DMS153 treated with DMSO at 0.1 percent for 48 hours (cell line): ENCODE data around the gene SLC12A2.

Experiments
- DNase-seq: peaks from one replicate; lab custom pipeline; 2025; ENCODE audit not compliant: unreplicated experiment; lab: John Stamatoyannopoulos, UW

Gene SLC12A2

DNA sequence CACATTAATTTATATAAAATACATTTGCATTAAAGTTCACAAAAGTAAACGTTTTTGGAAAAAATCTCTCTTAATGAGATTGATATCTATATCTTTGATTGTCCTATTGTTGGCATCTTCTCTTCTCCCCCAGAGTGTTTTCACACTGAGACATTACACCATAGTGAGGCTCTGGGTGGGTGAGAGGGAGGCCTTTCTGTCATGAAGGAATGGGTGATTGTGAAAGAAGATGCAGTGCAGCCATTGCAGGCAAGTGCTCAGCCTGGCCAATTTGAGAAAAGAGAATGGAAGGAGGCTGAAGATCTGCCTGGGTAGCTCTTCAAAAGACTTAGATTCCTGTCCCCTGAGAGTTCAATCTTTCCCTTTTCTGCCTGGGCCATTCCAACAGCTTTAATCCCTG is 140.8 kb downstream of the SLC12A2 start:
- no peak for DNase-seq

GRCh38 chr5:128225245-128226030 is 141.9 kb downstream of the SLC12A2 start:
- DNase-seq = no peak

DNA sequence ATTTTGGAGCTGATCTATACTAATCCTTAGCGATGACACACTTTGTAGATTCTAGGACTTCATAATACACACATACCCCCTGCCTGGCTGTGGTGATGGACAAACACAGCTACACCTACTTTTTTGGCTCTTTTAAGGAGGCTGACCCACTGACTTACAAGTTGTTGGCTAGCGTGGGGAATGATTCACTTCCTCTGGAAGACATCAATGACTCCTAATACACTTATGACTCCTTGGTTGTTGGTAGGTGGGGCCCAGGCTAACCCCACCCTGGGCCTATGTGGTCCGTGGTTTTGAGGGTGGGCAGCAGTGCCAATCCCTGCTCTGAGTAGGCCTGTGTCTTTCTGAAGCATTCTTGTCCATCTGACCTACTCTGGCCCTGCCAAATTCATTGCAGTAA is 144.4 kb downstream of the SLC12A2 start:
- no peak for DNase-seq

GRCh38 chr5:128228521-128228920 is 145.0 kb downstream of the SLC12A2 start:
- DNase-seq = no peak

DNA sequence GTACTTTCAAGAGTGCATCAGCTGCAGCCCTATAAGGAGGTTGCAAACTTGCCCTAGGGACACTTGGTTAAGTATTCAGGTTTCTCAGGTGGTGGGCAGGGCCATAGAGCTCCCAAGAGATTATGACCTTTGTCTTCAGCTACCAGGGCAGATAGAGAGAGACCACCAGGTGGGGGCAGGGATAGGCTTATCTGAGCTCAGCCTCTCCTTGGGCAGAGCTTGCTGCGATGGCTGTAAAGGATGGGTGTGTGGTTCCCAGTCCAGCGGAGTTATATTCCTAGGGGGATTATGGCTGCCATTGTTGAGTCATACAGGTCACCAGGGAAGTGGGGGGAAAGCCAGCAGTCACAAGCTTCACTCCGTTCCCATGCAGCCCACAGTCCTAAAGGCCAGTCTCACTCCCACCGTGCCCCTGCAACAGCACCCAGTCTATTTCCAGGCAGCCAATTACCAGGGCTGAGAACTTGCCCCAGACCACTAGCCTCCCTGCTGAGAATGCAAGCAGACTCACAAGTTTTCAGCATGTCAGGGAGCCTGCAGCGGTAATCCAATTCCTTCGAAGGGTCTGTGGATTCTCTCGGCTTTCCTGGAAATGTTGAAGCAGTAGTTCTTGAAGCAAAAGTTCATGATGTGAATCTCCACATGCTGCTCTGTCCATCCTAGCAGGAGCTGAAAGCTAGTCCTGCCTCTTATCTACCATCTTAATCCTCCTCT is 151.5 kb downstream of the SLC12A2 start:
- DNase-seq = no peak

DNA sequence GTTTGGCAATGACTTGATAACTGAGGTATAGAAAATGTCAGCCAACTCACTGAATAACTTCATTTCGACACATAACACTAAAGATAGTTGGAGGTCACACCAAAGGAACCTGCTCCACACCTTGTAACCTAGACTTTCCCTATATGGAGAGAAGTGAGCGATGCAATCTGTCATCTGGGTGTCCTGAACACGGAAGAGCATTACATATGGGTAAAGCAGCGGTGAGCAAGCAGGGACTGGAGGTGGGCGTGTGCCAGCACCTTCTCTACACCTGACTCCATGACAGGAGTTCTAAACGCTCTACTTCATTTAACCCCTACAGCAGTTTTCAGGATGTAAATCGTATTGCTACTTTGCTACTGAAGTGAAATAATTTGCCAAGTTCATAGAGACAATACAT is 152.8 kb downstream of the SLC12A2 start:
- no peak for DNase-seq

DNA sequence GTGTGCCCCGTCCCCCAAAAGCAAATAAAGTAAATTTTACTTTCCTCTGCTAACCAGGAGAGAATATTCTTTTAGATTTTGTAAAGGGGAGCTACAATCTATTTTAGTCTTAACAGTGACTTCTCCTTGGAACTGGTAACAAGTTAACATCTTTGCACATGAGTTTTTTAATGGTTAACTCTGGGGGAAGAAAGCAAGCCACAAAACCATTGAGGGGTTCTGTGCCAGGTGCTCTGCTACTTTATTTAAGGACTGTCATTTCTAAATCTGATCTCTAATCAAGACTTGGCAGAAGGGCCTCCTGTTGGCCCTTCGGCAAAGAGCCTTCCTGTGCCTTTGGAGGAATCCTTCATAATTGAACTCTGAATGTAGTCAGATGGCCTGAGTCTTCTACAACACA is 153.4 kb downstream of the SLC12A2 start:
- no peak for DNase-seq

DNA sequence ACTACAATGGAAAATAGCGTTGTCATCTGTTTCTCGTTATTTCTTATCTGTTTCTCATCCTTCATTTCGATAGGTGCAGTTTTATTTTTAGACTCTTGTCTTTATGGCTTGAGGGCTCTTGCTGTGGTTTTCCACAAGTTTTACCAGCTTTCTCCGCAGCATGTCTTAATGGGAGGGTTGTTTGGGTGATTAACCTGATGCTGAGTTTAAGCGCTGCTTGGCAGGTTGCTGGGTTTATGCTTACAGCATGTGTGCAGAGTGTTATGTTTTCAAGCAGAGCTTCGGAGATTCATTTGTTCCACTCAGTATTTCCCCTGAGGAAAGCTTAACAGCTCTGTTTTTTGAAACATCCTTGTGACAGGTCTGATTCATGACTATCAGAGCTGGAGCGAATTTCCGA is 154.0 kb downstream of the SLC12A2 start:
- no peak for DNase-seq
